GDM1 (cell line): ENCODE data around the gene KCNK1.

Source experiments
- DNase-seq: peaks from one replicate; lab custom pipeline; 2025; lab: John Stamatoyannopoulos, UW

KCNK1 gene

DNA sequence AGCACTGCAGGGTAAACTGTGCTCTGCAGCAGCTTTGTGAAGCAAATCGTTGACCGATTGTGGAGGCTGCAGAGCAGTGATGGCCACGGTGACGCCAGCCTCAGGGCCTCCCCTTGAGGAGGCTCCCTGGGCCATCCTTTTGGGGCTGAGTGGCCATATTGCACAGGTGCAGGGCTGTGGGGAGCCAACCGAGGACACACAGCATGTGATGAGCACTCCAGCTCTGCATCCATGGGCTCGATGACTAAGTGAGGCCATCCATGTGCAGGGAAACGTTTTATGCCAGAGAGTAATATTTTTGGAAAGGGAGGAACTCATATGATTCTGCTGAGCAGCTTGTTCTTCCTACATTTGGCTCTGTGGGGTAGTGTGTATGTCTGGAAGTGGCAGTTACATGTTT lies 24.6 kb downstream of the KCNK1 start:
- DNase-seq: no peak

- no peak for DNase-seq
These were observed 25.7 kb downstream of the KCNK1 start for GRCh38 chr1:233639611-233640010.

- no peak for DNase-seq
These were observed 26.3 kb downstream of the KCNK1 start for GRCh38 chr1:233640179-233640578.

DNA sequence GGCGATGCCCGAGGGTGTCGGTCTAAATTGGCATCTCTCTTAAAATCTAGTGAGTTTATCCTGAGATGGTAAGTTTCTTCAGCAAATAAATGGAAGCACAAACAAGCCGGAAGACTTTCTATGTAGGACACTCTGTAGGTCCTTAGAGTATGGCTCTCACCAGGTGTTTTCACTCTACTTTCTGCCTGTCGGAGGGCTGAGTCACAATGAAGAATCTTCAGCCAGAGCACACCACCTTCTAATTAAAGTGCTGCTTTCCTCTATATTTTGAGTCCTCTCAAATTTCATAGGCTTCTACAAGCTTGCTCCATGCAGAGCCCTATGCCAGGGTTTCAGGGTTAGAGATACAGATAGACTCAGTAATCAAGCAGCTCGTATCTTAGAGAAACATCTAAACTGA lies 27.1 kb downstream of the KCNK1 start:
- no peak for DNase-seq

DNA sequence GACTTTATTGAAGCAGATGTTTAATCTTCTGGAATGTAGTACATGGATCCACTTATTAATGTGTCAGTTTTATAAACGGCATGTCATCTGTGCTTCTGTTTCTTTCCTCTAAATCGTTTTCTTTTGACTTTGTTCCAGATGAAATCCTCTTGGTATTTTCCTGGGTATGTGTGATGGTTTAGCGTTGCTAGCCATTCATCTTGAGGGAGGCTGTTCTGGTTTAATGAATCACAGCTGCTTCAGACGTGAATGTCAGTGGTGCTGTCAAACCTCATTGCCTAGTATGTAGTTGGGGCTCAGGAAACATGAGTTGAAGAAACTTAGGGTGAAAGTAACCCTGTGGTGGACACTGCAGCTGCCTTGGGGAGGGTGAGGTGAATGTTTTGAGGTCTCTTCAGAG lies 33.2 kb downstream of the KCNK1 start:
- no peak for DNase-seq

DNA sequence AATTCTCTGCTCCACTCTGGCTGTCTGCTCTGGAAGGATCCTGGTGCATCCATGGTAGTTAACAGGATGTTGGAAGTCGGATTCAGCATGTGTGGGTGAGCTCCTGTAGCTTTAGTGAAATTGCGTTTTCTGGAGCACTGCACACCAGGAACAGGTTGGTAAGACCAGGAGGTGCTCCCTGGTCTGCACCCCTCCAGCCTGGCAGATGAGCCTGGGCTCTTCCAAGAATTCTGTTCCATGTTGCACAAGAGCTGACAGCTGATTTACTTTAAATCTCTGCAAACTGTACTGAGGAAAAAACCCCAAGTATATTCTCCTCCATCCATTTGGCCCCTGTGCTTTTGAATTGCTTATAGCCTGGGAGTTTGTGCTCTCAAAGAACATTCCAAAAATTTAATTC lies 33.7 kb downstream of the KCNK1 start:
- no peak for DNase-seq

- DNase-seq: no peak
These were observed 37.2 kb downstream of the KCNK1 start for GRCh38 chr1:233651061-233651460.

DNA sequence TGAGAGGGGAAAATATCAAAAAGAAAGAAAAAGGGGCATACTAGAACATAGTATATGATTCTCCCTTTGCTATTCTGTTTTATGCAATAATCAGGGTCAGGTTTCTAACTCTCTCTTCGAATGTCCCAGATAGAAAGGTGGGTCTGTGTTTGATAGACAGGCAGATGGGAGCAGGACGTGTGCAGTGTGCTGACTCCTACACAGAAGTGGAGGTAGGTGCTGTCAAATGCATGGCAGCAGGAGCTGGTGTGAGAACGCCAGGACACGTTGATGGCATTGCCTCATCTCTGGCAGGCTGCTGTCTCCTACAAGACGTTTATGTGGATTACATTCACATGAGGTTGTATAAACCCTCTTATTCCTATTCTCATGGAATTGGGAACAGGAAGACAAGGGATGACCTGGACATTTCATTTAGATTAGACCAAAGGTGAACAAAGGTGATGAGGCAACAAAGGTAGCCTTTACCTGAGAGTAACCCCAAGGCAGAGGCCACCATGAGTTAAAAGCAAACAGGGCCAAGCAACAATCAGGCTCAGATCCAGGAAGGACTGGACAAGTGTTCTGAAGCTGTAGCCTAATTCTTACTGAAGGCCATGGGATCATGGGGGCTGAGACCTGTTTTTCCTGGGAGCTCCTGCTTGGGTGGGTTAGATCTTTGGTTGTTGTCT lies 37.8 kb downstream of the KCNK1 start:
- DNase-seq: no peak

DNA sequence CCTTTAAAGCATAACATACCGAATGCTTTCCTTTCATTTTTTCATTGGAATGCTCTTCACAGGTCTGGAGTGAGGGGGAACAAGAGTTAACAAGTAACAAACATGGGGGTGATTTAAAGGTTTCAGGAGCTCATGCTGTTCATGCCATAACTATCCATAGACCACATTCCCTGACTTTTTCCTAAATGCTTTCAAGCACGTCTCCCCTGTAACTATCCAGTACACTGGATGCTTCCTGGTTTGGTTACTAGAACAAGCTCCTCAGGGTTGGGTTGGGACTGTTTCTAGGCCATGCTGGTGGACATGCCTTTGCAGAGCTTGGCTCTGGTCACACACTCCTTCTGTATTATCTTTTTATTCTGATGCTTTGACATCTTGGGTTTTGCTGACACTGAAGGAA lies 38.6 kb downstream of the KCNK1 start:
- DNase-seq: no peak

DNA sequence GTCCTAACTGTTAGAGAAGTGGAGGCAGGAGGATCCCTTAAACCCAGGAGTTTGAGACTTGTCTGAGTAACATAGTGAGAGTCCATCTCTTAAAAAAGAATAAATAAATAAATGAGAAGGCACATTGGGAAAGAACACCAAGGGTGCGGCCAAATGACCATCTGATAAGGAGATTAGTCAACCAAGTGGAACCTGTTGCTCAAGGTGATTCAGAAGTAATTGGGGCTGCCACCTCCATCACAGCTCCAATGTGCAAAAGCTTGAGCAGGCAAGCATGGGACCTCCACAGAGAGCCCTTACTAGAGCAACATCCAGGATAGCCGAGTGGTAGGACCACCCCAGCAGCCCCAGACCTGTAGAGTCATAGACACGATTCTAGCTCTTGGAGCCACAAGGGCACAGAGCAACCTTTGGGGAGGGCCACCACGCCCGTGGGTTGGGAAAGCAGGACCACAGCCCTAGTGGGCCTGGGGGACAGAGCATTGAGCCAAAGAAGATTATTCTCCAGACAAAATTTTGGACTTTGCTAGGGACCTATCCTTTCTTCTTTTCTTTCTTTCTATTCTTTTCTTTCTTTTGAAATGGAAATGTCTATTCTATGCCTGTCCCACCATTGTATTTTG lies 40.9 kb downstream of the KCNK1 start:
- DNase-seq: no peak

- no peak for DNase-seq
These were observed 41.4 kb downstream of the KCNK1 start for GRCh38 chr1:233655301-233655740.

DNA sequence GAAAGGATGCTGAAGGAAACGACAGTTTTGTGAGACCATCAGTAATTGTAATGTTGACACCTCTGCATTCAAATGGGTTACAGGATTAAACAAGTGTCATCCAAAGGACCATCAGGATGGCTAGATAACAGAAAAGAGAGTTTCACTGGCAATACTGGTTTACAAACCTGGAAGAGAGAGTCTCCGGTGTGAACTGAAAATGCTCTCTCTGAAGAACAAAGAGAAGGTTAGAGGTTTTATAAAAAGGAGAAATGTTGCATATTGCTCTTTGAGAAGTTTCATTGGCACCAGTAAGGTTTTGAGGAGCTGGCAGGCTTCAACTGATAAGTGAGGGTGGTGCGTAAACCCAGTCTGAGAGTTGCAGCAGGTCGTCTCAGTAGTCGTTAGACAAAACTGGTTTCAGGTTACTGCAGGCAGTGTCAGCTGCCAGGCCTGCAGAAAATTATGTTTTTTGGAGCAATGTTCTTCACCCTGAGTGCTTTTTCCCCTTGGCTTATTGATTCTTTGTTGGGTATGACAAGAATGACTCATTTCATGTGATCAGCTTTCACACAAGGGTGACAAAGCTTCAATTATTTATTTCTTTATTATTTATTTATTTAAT lies 42.2 kb downstream of the KCNK1 start:
- DNase-seq: no peak

DNA sequence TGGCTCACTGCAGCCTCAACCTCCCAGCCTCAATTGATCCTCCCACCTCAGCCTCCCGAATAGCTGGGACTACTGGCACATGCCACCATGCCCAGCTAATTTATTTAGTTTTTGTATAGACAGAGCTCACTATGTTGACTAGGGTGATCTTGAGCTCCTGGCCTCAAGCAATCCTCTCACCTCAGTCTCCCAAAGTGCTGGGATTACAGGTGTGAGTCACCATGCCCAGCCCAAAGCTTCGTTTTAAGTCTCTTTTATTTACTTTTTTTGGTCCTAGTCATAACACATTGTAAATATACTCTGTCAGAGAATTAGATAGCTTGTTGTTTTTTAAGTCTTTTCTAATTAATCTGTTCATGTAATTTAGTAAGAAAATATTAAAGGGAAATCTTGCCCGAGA lies 42.8 kb downstream of the KCNK1 start:
- DNase-seq: no peak

- no peak for DNase-seq
These were observed 43.6 kb downstream of the KCNK1 start for GRCh38 chr1:233657466-233657865.

DNA sequence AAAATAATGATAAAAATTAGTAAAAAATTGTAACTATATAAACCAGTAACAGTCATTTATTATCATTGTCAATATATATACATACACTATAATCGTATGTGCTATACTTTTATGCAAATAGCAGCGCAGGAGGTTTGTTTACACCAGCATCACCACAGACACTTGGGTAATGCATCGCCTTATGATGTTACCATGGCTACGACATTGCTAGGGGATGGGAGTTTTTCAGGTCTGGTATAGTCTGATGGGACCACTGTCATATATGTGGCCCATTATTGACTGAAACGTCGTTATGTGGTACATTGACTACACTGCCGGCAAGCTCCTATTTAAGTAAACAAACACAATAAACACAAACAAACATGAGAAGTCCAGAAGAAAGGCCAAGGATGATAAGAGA lies 45.6 kb downstream of the KCNK1 start:
- no peak for DNase-seq

DNA sequence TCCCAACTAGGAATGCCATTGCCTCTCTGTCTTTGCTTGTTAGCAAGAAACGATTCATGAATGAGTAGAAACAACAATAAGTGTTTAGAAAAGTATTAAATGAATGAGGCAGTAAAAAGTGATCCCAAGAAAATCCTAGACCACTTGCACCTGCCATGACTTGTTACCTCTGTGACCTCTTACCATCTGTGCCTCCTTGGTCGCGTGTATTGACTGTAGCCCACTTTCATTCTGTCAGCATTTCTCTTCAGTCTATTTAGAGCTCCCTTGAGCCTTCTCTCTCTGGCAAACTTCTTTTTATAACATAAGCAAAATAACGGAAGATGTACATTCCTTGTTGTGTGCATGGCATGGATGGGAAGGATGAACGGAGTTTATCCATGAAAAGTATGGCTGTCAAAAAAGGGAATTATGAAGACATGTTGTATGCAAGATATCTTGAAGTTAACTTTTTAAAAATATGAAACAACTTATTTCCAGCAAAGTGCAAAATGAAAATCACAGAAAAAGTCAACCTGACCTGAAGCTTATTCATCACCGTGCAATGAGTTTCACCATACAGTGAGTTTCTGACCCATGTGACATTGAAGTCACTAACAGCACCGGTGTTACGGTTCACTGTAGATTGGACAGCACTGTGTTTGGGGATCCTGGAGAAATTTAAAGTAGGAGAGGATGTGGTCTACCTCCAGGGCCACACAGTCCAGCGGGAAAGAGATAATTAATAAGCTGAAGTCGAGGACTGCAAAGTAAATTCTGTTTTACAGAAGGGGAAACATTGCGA lies 47.7 kb downstream of the KCNK1 start:
- DNase-seq: no peak

DNA sequence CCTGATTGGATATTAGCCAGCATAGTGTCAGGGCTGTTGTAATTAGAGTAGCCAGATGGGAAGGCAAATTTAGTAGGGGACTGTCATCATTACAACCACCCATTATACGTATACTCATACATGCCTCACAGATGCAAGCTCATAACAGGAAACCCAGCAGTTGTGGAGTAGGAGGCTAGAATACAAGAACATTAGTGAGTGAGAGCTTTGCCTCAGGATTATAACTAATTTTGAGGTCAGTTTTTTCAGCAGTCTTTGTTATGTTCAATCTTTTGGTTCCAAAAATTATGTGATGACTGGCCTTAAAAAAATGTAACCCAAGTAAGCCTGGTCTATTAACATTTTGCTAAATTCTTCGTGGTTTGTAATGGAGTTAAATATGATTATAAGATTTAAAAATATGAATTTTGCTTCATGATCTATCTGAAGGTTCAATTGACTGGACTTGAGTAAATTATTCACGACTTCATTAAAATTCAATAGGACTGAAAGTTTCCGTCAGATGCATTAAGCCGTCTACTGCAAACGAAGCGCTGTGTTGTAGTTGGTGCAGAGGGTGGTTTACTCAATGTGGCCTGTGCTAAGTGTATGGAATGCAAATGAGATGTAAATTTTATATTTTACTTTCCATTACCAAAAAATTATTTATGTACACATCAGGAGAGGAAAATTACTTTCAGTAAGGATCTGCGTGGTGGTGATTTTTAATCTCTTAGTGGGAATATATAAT lies 48.8 kb downstream of the KCNK1 start:
- DNase-seq: no peak

DNA sequence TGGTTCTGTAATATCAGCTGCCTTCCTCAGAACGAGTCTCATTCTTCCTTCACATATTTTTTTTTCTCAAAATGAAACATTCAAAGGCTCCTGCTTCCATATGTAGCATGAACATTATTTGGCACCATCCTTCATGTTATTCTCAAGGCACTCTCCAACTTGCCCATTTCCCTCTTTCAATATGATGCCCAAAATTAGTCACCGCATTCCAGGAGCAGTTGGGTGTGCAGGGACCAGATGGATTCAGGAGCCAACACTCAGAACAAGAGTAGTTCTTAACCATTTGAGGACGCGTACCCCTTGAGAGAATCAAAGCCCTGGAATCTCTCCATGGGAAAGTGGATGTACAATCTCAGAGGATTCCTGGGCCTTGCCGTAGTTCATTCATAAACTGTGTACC lies 50.3 kb downstream of the KCNK1 start:
- no peak for DNase-seq

DNA sequence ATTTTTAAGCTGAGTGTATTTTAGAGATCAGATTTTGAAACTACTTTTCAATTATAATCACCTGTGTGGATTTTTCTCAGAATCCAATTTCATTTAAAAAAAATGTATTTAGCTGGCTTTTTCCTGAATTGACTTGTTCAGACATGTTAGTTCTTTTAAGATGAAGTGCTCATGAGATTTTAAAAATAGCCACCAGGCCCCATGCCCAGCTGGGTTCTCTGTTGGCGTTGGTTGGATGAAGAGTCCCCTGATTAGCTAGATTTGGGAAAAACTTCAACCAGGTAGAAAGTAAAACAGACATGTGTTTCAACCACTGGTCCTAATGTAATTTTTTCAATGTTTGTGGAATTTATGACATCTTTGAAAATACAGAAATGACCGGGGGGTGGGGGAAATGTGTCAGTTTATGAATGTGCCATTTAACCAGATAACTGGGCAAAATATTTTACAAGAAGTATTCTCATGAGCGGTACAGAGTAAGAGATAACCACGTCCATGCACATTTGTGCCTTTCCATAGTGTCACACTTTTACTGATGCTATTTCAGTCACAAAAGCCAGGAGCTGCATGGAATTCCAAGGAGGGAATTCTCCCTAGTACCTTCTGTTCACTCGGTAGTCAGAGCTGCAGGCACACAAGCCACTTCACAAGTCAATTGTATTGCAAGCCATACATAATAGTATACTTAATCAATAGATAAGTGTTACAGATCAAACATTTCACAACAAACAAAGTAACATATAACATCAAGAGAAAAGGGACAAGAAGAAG lies 51.1 kb downstream of the KCNK1 start:
- DNase-seq: no peak

DNA sequence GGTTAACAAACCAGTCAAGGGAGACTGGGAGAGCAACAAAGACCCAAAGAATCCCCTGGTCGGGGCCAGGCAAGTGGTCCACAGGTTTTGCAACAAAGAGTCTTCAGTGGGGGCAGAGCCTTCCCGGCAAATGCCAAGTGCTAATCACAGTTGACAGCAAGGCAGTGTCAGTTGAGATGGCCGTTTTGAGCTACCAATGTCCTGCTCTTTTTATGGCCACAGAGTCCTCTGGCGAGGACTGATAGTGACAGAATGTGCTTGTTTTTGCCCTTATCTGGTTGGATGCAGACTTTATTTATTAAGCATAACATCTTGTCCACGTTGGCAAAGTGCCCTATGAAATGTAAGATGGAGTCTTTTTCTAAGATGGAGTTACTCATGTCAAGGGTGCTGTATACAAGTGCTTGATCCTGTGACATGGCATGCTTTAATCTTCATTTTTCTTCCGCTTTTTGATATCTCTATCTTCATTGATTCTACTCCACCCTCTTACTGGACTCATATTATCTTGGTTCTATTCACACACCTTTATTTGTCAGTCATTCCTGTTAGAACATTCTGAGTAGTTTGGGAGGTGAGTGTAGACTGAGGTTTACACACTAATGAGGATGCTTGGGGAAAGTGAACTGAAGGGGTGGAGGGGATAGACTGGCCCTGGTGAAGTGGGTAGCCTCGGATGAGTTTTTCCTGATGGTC lies 51.8 kb downstream of the KCNK1 start:
- no peak for DNase-seq

GRCh38 chr1:233667741-233668140 lies 53.8 kb downstream of the KCNK1 start:
- no peak for DNase-seq
